GOT3 (cell line): ENCODE results near the gene HOXB4.

Source experiments
- DNase-seq: peaks from one replicate; lab custom pipeline; 2025; ENCODE audit warnings: mixed read lengths; lab: John Stamatoyannopoulos, UW

Gene HOXB4

GRCh38 chr17:48528936-48529682, 49.0 kb downstream of the HOXB4 start:
- no peak for DNase-seq

GRCh38 chr17:48528153-48528935, 49.8 kb downstream of the HOXB4 start:
- DNase-seq: no peak

- DNase-seq: no peak
These were observed 50.6 kb downstream of the HOXB4 start for GRCh38 chr17:48527547-48527932.

- no peak for DNase-seq
These were observed 51.3 kb downstream of the HOXB4 start for GRCh38 chr17:48526608-48527546.
